H9 (cell line): ENCODE data around the gene LGALS3. TPM values are rescaled to one million over a fixed set of nuclear protein-coding genes. Genes with fewer than 3 reads are reported as not detected.
A peak's percentile ranks its signal among the peaks of the same experiment; 100 is the strongest.

Experiments used
- DNase-seq: peaks from one replicate; pipeline ENCODE4 v3.0.0-alpha.2; 2017
- H2AFZ ChIP-seq: one replicate; pipeline ENCODE4 v1.6.1; 2013; ENCODE audit warnings: mild to moderate bottlenecking, low read length, control low read depth, moderate library complexity
- H2AK5ac ChIP-seq: 2 replicates; pipeline ENCODE4 v1.6.1; 2013; ENCODE audit warnings: low read length, control low read depth, mixed read lengths; ENCODE audit not compliant: insufficient read length
- H2BK120ac ChIP-seq: one replicate; pipeline ENCODE4 v1.6.1; 2013; ENCODE audit warnings: low read depth, mild to moderate bottlenecking, low read length, control low read depth, inconsistent platforms; ENCODE audit not compliant: poor library complexity, severe bottlenecking
- H2BK12ac ChIP-seq: 2 replicates; pipeline ENCODE4 v1.6.1; 2013; ENCODE audit warnings: low read length, control low read depth, mixed read lengths, low read depth; ENCODE audit not compliant: insufficient read length
- H2BK15ac ChIP-seq: 2 replicates; pipeline ENCODE4 v1.6.1; 2013; ENCODE audit warnings: low read depth, low read length, control low read depth
- H2BK20ac ChIP-seq: one replicate; pipeline ENCODE4 v1.6.1; 2013; ENCODE audit warnings: low read depth, mild to moderate bottlenecking, low read length, control low read depth, inconsistent platforms; ENCODE audit not compliant: poor library complexity, severe bottlenecking
- H2BK5ac ChIP-seq: 2 replicates; pipeline ENCODE4 v1.6.1; 2013; ENCODE audit warnings: low read length, control low read depth, mixed read lengths; ENCODE audit not compliant: insufficient read length
- H3K14ac ChIP-seq: 2 replicates; pipeline ENCODE4 v1.6.1; 2013; ENCODE audit warnings: low read length, control low read depth; ENCODE audit not compliant: insufficient read depth
- H3K18ac ChIP-seq: 2 replicates; pipeline ENCODE4 v1.6.1; 2013; ENCODE audit warnings: low read depth, mild to moderate bottlenecking, mixed read lengths, low read length, control low read depth; ENCODE audit not compliant: insufficient read length
- H3K23ac ChIP-seq: 2 replicates; pipeline ENCODE4 v1.6.1; 2013; ENCODE audit warnings: low read length, control low read depth, mixed read lengths, low read depth; ENCODE audit not compliant: insufficient read length
- H3K23me2 ChIP-seq: 2 replicates; pipeline ENCODE4 v1.6.1; 2013; ENCODE audit warnings: low read depth, mild to moderate bottlenecking, mixed read lengths, low read length, control low read depth; ENCODE audit not compliant: insufficient read length, poor library complexity, severe bottlenecking
- H3K27ac ChIP-seq: 2 replicates; pipeline ENCODE4 v1.5.1; 2013; ENCODE audit warnings: low read length, control low read depth, mixed read lengths, low read depth; ENCODE audit not compliant: insufficient read length
- H3K27me3 ChIP-seq: 2 replicates; pipeline ENCODE4 v1.6.1; 2013; ENCODE audit warnings: low read length, control low read depth, inconsistent platforms; ENCODE audit not compliant: insufficient read depth
- H3K4ac ChIP-seq: 2 replicates; pipeline ENCODE4 v1.6.1; 2013; ENCODE audit warnings: low read depth, mild to moderate bottlenecking, control low read depth, inconsistent platforms, low read length, moderate library complexity
- H3K4me1 ChIP-seq: 2 replicates; pipeline ENCODE4 v1.6.1; 2013; ENCODE audit warnings: low read length, control low read depth, inconsistent platforms; ENCODE audit not compliant: insufficient read depth
- H3K4me2 ChIP-seq: 2 replicates; pipeline ENCODE4 v1.6.1; 2013; ENCODE audit warnings: low read length, control low read depth, mixed read lengths; ENCODE audit not compliant: insufficient read length, insufficient read depth
- H3K56ac ChIP-seq: 2 replicates; pipeline ENCODE4 v1.6.1; 2013; ENCODE audit warnings: low read depth, mild to moderate bottlenecking, mixed read lengths, low read length, control low read depth; ENCODE audit not compliant: insufficient read length
- H3K79me1 ChIP-seq: 2 replicates; pipeline ENCODE4 v1.6.1; 2013; ENCODE audit warnings: low read depth, mild to moderate bottlenecking, moderate library complexity, low read length, control low read depth, inconsistent platforms; ENCODE audit not compliant: insufficient read depth, poor library complexity, severe bottlenecking
- H3K79me2 ChIP-seq: 2 replicates; pipeline ENCODE4 v1.6.1; 2013; ENCODE audit warnings: low read length, control low read depth, inconsistent platforms; ENCODE audit not compliant: insufficient read depth
- H3K9ac ChIP-seq: 2 replicates; pipeline ENCODE4 v1.6.1; 2013; ENCODE audit warnings: low read length, control low read depth, mixed read lengths; ENCODE audit not compliant: insufficient read length; ENCODE audit errors: extremely low read depth
- H3K9me3 ChIP-seq: one replicate; pipeline ENCODE4 v1.6.1; 2013; ENCODE audit warnings: low read depth, low read length, inconsistent platforms; ENCODE audit not compliant: control insufficient read depth
- H3T11ph ChIP-seq: one replicate; pipeline ENCODE4 v1.6.1; 2013; ENCODE audit warnings: mild to moderate bottlenecking, low read length, control low read depth, inconsistent platforms
- H4K20me1 ChIP-seq: one replicate; pipeline ENCODE4 v1.6.1; 2013; ENCODE audit not compliant: control insufficient read depth, insufficient read length, insufficient read depth
- H4K5ac ChIP-seq: 2 replicates; pipeline ENCODE4 v1.6.1; 2013; ENCODE audit warnings: low read depth, mild to moderate bottlenecking, mixed read lengths, low read length, control low read depth; ENCODE audit not compliant: insufficient read length
- H4K8ac ChIP-seq: replicated peaks from 2 replicates; pipeline ENCODE4 v1.6.1; 2013; ENCODE audit warnings: low read length, control low read depth, mixed read lengths, low read depth; ENCODE audit not compliant: insufficient read length
- H4K91ac ChIP-seq: 2 replicates; pipeline ENCODE4 v1.6.1; 2013; ENCODE audit warnings: low read depth, mild to moderate bottlenecking, moderate library complexity, mixed read lengths, low read length, control low read depth; ENCODE audit not compliant: insufficient read length
- H3K27ac Mint-ChIP-seq, 3 experiments: 2 replicates in 2 of 3; 3 replicates in 1 of 3; pipeline ENCODE4 v1.8.0; 2020 to 2021; ENCODE audit warnings: mixed read lengths in 3 of 3, mild to moderate bottlenecking in 1 of 3, moderate library complexity in 1 of 3
- H3K27me3 Mint-ChIP-seq: 2 replicates; pipeline ENCODE4 v1.8.0; 2021; ENCODE audit warnings: low read depth, mild to moderate bottlenecking, moderate library complexity, mixed read lengths
- H3K36me3 Mint-ChIP-seq, 3 experiments: 2 replicates in 2 of 3; 3 replicates in 1 of 3; pipeline ENCODE4 v1.8.0; 2020 to 2021; ENCODE audit warnings: low read depth in 3 of 3, mixed read lengths in 3 of 3; ENCODE audit not compliant: insufficient read depth in 1 of 3
- H3K4me1 Mint-ChIP-seq, 2 experiments: 2 replicates each; pipeline ENCODE4 v1.8.0; 2020; ENCODE audit warnings: mixed read lengths in 2 of 2
- H3K4me3 Mint-ChIP-seq, 2 experiments: 2 replicates in 1 of 2; 3 replicates in 1 of 2; pipeline ENCODE4 v1.8.0; 2020 to 2021; ENCODE audit warnings: mild to moderate bottlenecking in 2 of 2, mixed read lengths in 2 of 2, moderate library complexity in 1 of 2
- H3K9me3 Mint-ChIP-seq, 2 experiments: 2 replicates in 1 of 2; 3 replicates in 1 of 2; pipeline ENCODE4 v1.8.0; 2020; ENCODE audit warnings: mild to moderate bottlenecking in 2 of 2, mixed read lengths in 2 of 2, moderate library complexity in 1 of 2
- CTCF ChIP-seq: fragments of 200-600 bp; sonication (generic); conservative IDR thresholded peaks from 3 replicates; pipeline ENCODE4 v1.8.0; 2021; ENCODE audit warnings: antibody characterized with exemption, mild to moderate bottlenecking
- WGBS: extraction: QIAGEN DNeasy Blood & Tissue Kit; methylation state at CpG from one replicate; pipeline ENCODE4 v1.1.7; 2013; ENCODE audit warnings: missing lambda C conversion rate, low lambda C conversion rate, mixed read lengths; ENCODE audit not compliant: insufficient read length; ENCODE audit errors: extremely low coverage; 5-methylcytosine and 5-hydroxymethylcytosine counted together
- total RNA-seq: library from RNA; stranded (reverse); gene quantifications from 2 replicates; pipeline ENCODE4 v1.2.1, GENCODE V29; 2021

LGALS3 gene
- total RNA-seq, 1 experiment from 2014 or later: 4.0 TPM

GRCh38 chr14:55103971-55104954, 24.8 kb upstream of the LGALS3 start:
- Histone ChIP-seq H4K91ac (no peak overlapping the region), H3K18ac (no peak overlapping the region), H3K27ac (no peak overlapping the region), H3K9me3 (no peaks in the 10 kb centered on the region), H2BK120ac (no peak overlapping the region), H2BK15ac (no peak overlapping the region), H3K23me2 (no peaks in the 10 kb centered on the region), H3K4me2 (no peak overlapping the region), H2BK20ac (no peak overlapping the region), H3K56ac (no peak overlapping the region), H3T11ph (no peak overlapping the region), H2BK12ac (no peak overlapping the region), H3K14ac (no peak overlapping the region), H2AK5ac (no peak overlapping the region), H3K4me1 (peaks cover 14% of the 10 kb centered on the region; the same call in 1 of the 2 replicates), H4K8ac (no peak overlapping the region), H2BK5ac (no peak overlapping the region), H3K27me3 (no peaks in the 10 kb centered on the region), H3K23ac (no peak overlapping the region), H3K9ac (no peak overlapping the region), H3K79me1 (no peaks in the 10 kb centered on the region), H3K79me2 (no peaks in the 10 kb centered on the region), H3K4ac (no peak overlapping the region), H2AFZ (no peak overlapping the region), H4K5ac (no peak overlapping the region), H4K20me1 (no peaks in the 10 kb centered on the region)
- peaks cover 41 to 47% of the 10 kb centered on the region in 2 experiments for H3K4me1 Mint-ChIP-seq
- H3K4me3 Mint-ChIP-seq: no peak overlapping the region
- no CpG with 5 or more reads among the region's 6 CpGs for WGBS
- no peak for DNase-seq
- peaks cover 11% of the 10 kb centered on the region for H3K27me3 Mint-ChIP-seq
- peaks cover 0 to 5% (median 0%) of the 10 kb centered on the region in 3 experiments; a peak in 2 of 7 replicates for H3K36me3 Mint-ChIP-seq
- no peaks in the 10 kb centered on the region for H3K9me3 Mint-ChIP-seq
- peak overlapping the region in 2 of 3 experiments; percentile 89 to 96; a peak in 2 of 7 replicates for H3K27ac Mint-ChIP-seq
- no peak for TF ChIP-seq CTCF
